SH-SY5Y (cell line): ENCODE data around the gene ELAPOR1.

Source experiments
- GATA2 ChIP-seq: IDR thresholded peaks from 2 replicates; pipeline ENCODE4 v1.6.1; 2011; ENCODE audit warnings: mild to moderate bottlenecking, low read depth, low read length
- GATA3 ChIP-seq: IDR thresholded peaks from 2 replicates; pipeline ENCODE4 v1.6.1; 2011; ENCODE audit warnings: low read depth, mild to moderate bottlenecking, low read length, moderate library complexity

- TF ChIP-seq GATA3 (no peak), GATA2 (no peak)
Observed at GRCh38 chr1:109094871-109095270, 19.0 kb upstream of the ELAPOR1 start.
